Stimulated activated CD8-positive, alpha-beta memory T cell treated with anti-CD3 and anti-CD28 coated beads, Interleukin-12 subunit alpha, Interleukin-12 subunit beta, amount 100 ng/mL, for 24 hours (primary cell): Measurements from ENCODE around the gene NXF3.
"Not testable (repeated sequence)": the region's sequence is repeated elsewhere in the genome, so short reads cannot be mapped to it uniquely, and the experiment has no call there.

ENCODE experiments used
- DNase-seq: peaks from one replicate; pipeline ENCODE4 v3.0.0-alpha.2; 2020; ENCODE audit errors: extremely low read depth

The NXF3 gene

GRCh38 chrX:103051260-103051789 is 41.6 kb downstream of the NXF3 start:
- DNase-seq = no peak

- not testable (repeated sequence) for DNase-seq
Measured at GRCh38 chrX:103033371-103033770, 59.6 kb downstream of the NXF3 start.
